Bronchial epithelial cell (primary cell): ENCODE results near the gene FBXW2. TPM values are rescaled to one million over a fixed set of nuclear protein-coding genes. Genes with fewer than 3 reads are reported as not detected.
A peak's percentile ranks its signal among the peaks of the same experiment; 100 is the strongest.

ENCODE experiments used
- DNase-seq: peaks from one replicate; pipeline ENCODE4 v3.0.0-alpha.2; 2010; ENCODE audit warnings: low read depth
- FAIRE-seq: peaks from 2 replicates; lab custom pipeline; 2011; peaks lifted over from hg19 to GRCh38; lab: Jason Lieb, UNC
- H3K27me3 ChIP-seq: 2 replicates; pipeline ENCODE4 v1.5.1; 2011; ENCODE audit warnings: low read length; ENCODE audit not compliant: control insufficient read depth, insufficient read depth
- H3K36me3 ChIP-seq: 2 replicates; pipeline ENCODE4 v1.5.1; 2011; ENCODE audit warnings: low read length; ENCODE audit not compliant: control insufficient read depth, insufficient read depth
- H3K4me3 ChIP-seq: 2 replicates; pipeline ENCODE4 v1.5.1; 2011; ENCODE audit warnings: mild to moderate bottlenecking, low read depth, low read length, control low read depth
- CTCF ChIP-seq: IDR thresholded peaks from 2 replicates; pipeline ENCODE4 v1.5.1; 2011; ENCODE audit warnings: mild to moderate bottlenecking, moderate library complexity, low read length, control low read depth, inconsistent platforms; ENCODE audit not compliant: insufficient read depth, severe bottlenecking
- total RNA-seq: library from RNA; depleted of rRNA; stranded (reverse); fragments of >200 nt; gene quantifications from 2 replicates; pipeline ENCODE4 v1.2.1, GENCODE V29; 2014

Gene FBXW2
- total RNA-seq, 1 donor from 2014 or later: 31.1 TPM

- TF ChIP-seq CTCF: no peak
- FAIRE-seq: no peak
- Histone ChIP-seq H3K27me3 (no peaks in the 10 kb centered on the region), H3K36me3 (peaks cover 14% of the 10 kb centered on the region), H3K4me3 (no peak overlapping the region)
- peak; percentile 69 for DNase-seq
Observed at GRCh38 chr9:120768886-120769285, 24.3 kb downstream of the FBXW2 start.

GRCh38 chr9:120768247-120768646, 25.0 kb downstream of the FBXW2 start:
- H3K4me3 ChIP-seq: no peak overlapping the region
- H3K27me3 ChIP-seq: no peaks in the 10 kb centered on the region
- TF ChIP-seq CTCF: no peak

GRCh38 chr9:120767451-120767850, 25.8 kb downstream of the FBXW2 start:
- H3K36me3 ChIP-seq: peaks cover 21% of the 10 kb centered on the region
- no peak overlapping the region for H3K4me3 ChIP-seq
- peak; percentile 94 for DNase-seq
- no peak for TF ChIP-seq CTCF
- no peak for FAIRE-seq
- no peaks in the 10 kb centered on the region for H3K27me3 ChIP-seq

More at GRCh38 chr9:120768247-120768646, 25.0 kb downstream of the FBXW2 start:
- H3K36me3 ChIP-seq: peaks cover 17% of the 10 kb centered on the region
- no peak for FAIRE-seq
- no peak for DNase-seq

- Histone ChIP-seq H3K27me3 (no peaks in the 10 kb centered on the region), H3K36me3 (peaks cover 16% of the 10 kb centered on the region), H3K4me3 (no peak overlapping the region)
- DNase-seq: no peak
- no peak for TF ChIP-seq CTCF
- no peak for FAIRE-seq
Observed at GRCh38 chr9:120765910-120766425, 27.2 kb downstream of the FBXW2 start.

GRCh38 chr9:120764476-120764875, 28.7 kb downstream of the FBXW2 start:
- H3K4me3 ChIP-seq: no peak overlapping the region
- no peak for TF ChIP-seq CTCF
- DNase-seq (no peak), FAIRE-seq (no peak)
- H3K36me3 ChIP-seq: peaks cover 18% of the 10 kb centered on the region
- H3K27me3 ChIP-seq: no peaks in the 10 kb centered on the region

- DNase-seq (no peak), FAIRE-seq (no peak)
- no peak overlapping the region for H3K4me3 ChIP-seq
- no peak for TF ChIP-seq CTCF
- H3K36me3 ChIP-seq: peaks cover 16% of the 10 kb centered on the region
- H3K27me3 ChIP-seq: no peaks in the 10 kb centered on the region
Observed at GRCh38 chr9:120761006-120761405, 32.2 kb downstream of the FBXW2 start.
